HG02840 (cell line): ENCODE measurements around the gene SORCS2.
"Not testable (repeated sequence)": the region's sequence is repeated elsewhere in the genome, so short reads cannot be mapped to it uniquely, and the experiment has no call there.

Experiments used
- ATAC-seq: cut with Tn5 transposase; IDR thresholded peaks from one replicate; pipeline ENCODE4 v1.9.1; 2021; ENCODE audit warnings: mild to moderate bottlenecking, moderate library complexity, moderate number of reproducible peaks; ENCODE audit not compliant: unreplicated experiment, low FRiP score

Gene SORCS2

DNA sequence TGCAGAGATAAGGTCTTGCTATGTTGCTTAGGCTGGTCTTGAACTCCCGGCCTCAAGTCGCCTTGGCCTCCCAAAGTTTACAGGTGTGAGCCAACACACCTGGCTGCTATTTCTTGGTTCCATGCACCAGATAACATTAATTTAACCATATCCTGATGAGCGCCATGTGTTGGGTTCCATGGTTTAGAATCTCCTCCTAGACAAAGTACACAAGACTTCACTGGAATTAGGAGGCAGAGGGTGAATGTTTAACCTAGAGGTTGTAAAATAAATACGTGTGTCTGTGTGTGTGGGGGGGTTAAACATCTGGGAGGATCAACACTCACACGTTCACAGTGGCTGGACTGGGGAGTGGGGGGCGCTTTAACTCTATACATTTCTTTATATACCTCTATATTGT is 32.4 kb upstream of the SORCS2 start:
- ATAC-seq = no peak

DNA sequence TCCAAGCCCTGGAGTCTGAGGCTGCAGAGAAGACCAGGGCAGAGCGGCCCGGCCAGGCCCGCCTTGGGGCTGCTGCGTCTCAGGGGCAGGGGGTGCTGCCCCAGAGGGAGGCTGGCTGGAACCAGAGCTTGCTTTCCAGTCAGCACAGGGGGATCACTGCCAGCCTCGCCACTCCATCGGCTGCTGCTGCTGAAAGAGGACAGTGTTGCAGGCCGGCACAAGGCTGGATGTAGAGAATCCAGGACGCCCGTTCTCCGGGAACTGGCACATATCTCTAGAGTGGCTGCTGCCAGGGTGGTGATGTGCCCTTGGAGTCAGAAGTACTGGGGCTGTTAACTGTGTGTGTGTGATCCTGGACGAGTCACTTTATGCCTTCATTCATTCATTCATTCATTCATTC is 31.9 kb upstream of the SORCS2 start:
- no peak for ATAC-seq

DNA sequence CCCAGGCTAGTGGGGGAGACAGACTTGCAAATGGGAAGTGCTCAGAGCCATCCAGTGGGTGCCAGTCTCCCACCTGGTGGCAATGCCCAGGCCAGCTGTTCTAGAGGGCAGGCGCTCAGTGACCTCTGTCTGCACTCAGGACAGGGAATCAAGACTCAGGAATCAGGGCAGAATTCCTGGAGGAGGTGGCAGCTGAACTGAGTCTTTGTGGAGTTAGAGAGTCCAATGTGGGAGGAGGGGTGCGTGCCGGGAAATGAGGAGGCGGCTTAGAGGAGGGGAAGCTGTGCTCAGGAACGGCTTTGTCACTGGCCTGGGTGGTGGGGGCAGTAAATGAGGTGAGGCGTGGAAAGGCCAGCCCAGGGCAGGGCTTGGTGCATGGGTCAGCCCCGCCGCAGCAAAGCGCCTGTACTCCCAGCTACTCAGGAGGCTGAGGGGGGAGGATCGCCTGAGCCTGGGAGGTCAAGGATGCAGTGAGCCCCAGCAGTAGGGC is 31.3 kb upstream of the SORCS2 start:
- ATAC-seq = no peak

DNA sequence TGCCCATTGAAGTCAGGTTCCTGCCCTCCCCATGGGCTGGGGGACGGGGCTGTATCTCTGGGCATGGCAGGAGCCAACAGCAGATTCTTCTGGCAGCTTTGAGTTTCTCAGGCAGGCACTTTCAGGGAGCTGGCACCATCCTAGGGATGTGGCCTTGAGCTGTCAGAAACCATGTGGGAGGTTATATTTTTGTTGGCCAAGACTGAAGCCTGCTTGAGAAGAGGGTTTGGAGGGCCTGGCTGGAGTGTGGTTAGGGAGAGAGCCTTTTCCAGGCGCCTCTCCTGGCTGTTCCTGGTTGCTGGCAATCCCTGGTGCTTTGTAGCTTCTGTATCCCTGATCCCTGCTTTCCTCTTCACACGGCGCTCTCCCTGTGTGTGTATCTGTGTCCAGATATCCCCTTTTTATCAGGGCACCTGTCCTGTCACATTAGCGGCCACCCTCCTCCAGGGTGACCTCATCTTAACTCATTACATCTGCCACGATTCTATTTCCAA is 30.6 kb upstream of the SORCS2 start:
- ATAC-seq = no peak

DNA sequence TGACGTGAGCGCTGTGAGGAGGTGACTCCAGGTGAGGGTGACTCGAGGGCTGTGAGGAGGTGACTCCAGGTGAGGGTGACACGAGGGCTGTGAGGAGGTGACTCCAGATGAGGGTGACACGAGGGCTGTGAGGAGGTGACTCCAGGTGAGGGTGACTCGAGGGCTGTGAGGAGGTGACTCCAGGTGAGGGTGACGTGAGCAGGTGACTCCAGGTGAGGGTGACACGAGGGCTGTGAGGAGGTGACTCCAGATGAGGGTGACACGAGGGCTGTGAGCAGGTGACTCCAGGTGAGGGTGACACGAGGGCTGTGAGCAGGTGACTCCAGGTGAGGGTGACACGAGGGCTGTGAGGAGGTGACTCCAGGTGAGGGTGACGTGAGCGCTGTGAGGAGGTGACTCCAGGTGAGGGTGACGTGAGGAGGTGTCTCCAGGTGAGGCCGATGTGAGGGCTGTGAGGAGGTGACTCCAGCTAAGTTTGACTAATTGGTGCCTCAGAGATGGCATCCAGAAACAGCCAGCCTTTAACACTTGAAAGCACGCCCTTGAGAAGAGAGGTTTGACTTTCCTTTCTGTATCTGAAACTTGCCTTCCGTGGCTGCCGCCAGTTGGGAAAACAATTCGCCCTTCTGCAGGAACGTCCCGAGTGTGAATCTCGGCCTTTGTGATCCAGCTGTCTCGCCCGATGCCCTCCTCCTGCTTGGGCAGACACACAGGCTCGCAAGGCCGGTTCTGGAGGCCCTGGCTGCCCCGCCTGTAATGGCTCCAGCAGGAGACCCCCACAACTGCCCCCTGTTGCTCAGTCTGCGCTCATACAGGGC is 27.1 kb upstream of the SORCS2 start:
- ATAC-seq = not testable (repeated sequence)

DNA sequence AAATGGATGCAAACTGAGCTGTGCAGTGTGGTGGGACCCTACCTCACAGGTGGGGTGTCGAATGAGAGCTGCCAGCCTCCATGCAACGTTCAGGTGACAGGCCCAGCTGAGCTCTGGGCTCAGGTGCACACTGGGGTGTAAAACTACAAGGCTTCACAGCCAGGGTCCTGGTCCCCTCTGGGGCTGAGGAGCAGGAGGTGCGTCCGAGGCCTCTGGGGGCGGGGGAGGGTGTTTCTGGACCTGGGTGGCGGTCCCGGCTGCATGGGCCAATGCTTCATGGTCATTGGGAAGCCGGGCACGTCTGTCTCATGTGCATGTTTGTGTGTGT is 26.5 kb upstream of the SORCS2 start:
- ATAC-seq = no peak

DNA sequence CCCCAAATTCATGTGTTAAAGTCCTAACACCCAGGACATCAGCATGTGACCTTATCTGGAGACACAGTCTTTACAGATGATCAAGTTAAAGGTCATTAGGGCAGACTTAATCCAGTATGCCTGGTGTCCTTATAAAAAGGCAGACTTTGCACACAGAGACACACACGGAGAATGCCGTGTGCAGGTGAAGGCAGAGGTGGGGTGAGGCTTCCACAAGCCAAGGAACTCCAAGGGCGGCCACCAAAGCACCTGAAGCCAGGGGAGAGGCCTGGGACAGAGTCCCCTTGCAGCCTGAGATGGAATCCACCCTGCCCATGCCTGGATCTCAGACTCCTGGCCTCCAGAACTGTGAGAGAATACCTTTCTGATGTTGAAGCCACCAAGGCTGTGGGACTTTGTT is 26.1 kb upstream of the SORCS2 start:
- no peak for ATAC-seq

DNA sequence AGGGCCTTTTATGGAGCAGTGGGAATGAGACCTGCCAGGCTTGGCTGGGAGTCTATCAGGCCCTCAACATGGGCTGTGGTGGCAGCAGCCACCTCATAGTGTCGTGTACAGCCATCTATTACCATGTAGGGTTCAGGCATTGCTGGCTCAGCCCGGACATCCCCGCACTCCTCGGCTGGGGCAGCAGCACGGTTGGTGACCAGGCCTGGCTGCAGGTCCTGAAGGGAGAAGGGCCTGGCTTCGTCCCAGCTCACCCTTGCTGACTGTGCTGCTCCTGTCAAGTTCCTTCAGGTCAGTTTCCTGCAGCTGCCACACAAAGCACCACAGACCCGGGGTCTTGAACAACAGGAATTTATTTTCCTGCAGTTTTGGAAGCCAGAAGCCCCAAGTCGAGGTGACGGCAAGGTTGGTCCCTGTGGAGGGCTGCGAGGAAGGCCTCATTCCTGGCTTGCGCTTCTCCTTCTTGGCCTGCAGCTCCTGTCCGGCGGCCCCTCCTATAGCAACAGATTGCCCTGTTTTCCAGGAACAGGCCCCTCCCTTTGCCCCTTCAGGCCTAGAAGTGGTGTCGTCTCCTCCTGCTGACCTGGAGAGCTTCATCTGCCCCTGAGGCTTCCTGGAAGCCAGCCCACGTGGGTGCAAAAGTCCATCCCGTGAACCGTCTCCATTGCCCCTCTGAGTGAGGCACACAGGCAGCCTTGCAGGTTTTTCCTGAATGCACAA is 25.2 kb upstream of the SORCS2 start:
- ATAC-seq = no peak

DNA sequence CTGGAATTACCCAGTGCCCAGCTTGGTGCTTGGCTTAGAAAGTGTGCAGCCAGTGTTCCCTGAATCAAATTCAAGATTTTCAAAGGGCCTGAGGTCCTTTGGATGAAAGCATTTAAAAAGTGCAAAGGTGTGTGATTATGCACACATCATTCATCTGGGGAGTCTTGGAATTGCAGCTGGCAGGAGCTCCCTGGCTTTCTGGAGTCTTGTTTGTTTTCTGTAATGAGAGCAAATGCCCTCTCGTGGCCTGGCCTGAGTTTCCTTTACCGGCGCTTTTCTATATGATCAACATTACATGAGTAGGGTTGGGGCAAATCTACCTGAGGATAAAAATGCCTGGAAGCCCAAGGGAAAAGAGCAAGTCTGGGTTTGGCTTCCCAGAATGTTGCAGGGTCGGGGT is 24.6 kb upstream of the SORCS2 start:
- ATAC-seq = no peak

DNA sequence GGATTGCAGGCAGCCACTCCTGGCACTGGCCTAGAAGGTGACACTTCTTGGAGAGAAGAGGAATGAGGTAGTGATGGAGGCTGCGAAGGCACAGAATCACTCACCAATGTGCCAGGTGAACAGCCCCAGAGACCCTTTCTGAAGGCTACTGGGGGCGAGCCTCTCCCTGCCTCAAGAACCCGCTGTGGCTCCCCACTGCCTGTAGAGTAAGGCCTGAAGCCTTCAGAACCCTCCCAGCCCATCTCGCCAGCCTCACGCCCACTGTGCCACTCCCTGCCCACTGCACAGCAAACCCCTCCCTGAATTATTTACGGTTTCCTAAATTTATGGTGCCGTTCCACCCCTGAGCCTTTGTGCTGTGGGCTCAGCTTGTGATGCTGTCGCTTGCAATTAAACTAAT is 24.2 kb upstream of the SORCS2 start:
- no peak for ATAC-seq

DNA sequence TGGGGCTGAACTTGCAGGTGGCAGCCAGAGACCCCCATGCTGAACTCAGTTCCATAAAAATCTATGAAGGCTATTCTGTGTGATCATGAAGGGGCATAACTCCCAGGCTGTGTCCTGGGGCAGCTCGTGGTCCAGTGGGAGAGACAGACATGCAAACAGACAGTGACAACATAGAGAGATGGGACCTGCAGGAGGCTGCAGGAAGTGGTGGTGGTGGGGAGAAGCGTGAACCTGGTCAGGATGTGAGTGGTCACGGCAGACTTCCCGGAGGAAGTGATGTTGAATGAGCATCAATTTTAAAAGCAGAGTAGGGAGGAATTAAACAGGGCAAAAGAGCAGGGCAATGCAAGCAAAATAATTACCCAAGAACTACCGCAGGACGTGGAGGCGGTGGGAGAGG is 23.2 kb upstream of the SORCS2 start:
- ATAC-seq = no peak

DNA sequence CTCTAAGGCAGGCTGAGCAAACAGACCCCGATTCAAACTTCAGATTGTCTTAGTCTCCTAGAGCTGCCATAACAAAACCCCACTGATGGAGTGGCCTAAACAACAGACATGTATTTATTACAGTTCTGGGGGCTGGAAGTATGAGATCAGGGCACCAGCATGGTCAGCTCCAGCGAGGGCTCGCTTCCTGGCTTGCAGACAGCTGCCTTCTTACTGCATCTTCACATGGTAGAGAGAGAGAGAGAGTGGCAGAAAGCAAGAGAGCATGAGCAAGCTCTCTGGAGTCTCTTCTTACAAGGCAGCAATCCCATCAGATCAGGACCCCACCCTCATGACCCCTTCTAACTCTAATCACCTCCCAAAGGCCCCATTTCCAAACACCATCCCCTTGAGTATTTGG is 22.3 kb upstream of the SORCS2 start:
- ATAC-seq = no peak

DNA sequence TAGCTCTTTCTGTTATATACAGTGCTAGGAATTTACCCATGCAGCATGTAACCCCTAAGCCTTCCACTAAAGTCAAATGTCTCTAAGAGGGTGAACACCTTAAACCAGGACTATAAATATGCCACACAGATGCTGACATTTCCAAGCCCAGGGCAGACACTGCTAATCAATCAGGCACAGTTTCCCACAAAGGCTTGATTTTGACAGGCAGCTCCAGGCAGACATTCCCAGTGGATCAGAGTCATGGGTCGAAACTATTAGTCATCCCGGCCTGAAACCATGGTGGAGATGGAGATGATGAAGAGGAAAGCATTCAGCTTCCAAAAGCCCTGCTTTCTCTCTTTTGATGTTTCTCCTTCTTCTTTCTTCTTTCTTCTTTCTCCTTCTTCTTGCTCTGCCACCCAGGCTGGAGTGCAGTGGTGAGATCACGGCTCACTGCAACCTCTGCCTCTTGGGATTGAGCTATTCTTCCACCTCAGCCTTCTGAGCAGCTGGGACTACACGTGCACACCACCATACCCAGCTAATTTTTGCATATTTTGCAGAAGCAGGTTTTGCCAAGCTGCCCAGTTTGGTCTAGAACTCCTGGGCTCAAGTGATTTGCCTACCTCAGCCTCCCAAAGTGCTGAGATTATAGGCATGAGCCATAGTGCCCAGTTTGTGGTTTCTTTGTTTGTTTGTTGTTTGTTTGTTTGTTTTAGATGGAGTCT is 21.0 kb upstream of the SORCS2 start:
- no peak for ATAC-seq

DNA sequence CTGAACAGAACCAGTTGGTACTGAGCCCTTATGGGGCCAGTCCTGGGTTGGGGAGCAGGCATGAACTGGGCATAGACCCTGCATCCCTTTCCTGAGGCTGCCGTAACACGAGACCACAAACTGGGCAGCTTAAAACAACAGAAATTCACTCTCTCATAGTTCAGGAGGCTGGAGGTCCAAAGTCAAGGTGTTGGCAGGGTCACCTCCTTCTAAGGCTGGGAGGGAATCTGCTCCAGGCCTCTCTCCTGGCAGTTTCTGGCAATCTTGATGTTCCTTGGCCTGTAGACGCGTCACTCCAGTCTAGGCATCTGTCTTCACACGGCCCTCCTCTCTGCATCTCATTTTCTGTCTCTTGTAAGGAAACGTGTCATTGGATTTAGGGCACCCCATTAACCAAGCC is 19.8 kb upstream of the SORCS2 start:
- ATAC-seq = no peak

DNA sequence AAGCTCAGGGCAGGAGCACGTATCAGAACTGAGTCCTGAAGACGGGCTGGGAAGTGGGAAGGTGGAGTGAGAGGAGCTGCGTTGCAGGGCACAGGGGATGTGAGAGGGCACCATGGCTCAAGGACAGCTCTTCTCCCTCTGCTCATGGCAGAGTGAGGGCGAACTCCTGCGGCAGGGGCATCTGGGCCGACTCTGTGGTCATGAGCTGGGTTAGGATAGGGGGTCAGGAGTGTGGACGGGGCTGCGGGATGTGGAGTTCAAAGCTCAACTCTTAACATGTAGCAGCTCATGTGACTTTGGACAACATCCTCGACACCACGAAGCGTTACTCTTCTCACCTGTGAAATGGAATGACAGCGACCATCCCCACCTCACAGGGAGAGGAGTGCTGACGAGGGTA is 19.4 kb upstream of the SORCS2 start:
- no peak for ATAC-seq

DNA sequence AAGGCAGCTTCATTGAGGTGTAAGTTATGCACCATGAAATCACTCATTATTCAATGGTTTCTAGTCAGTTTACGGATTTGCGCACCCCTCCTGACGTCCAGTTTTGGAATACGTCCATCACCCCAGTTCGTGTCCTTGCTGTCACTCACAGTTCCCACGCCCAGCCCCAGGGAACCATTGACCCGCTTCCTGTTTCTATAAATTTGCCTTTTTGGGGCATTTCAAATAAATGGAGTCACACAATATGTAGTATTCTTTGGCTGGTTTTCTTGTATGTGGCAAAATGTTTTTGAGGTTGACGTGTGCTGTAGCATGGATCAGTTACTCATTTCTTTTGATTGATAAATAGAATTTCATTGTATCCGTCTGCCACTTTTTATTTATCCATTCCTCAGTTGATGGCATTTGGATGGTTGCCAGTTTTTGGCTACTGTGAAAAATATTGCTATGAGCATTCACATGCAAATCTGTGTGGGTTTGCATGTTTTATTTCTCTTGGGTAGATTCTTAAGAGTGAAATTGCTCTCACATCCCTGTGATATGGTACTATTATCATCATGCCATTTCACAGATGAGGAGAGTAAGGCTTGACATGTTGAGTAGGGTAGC is 18.4 kb upstream of the SORCS2 start:
- no peak for ATAC-seq

DNA sequence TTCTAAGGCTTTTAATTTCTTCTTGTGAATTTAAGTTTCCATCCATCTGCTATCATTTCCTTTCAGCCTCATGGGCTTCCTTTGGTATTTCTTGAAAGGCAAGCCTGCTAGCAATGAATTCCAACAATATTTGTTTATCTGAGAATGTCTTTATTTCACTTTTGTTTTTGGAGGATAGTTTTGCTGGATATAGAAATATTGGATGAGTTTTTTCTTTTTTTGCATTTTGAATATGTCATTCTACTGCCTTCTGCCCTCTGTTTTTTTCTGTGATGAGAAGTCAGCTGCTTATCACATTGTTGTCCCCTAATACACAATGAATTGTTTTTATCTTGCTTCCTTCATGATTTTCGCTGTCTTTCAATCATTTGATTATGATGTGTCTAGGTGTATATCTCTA is 13.2 kb upstream of the SORCS2 start:
- ATAC-seq = no peak

DNA sequence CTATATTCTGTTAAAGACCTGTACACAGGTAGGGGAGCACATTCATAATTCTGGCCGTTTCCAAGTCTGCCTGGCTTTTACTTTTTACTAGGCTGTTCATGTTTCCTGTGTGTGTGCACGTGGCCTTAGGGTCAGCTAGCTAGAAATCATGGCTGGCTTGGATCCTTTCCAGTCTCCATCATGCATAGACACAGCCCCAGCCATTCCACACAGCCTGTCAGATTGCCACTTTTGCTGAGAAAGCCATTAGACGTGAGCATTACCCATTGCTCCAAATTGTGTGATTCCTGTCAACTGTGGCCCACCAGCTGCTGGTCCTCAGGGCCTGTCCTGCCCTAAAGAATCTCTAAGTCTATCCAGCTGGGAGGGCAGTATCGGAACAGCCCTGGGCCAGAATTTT is 11.4 kb upstream of the SORCS2 start:
- ATAC-seq = no peak

DNA sequence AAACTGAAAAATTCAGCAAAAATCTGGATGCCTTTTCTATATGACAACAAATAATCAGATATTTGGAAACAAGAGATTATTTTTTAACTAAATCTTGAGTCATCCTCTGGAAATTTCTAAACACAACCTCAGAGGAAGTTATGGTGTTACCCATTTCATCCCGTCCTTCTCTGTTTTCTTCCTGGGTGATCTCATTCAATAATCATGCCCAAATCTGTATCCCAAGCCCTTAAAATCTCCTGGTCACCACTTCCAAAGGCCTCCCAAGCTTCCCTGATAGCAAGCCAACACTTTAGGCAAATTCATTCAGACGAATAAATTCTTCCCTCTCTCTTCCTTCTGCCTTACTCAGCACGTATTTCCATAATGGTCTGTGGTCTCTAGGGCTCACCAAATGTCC is 9.7 kb upstream of the SORCS2 start:
- ATAC-seq = no peak

DNA sequence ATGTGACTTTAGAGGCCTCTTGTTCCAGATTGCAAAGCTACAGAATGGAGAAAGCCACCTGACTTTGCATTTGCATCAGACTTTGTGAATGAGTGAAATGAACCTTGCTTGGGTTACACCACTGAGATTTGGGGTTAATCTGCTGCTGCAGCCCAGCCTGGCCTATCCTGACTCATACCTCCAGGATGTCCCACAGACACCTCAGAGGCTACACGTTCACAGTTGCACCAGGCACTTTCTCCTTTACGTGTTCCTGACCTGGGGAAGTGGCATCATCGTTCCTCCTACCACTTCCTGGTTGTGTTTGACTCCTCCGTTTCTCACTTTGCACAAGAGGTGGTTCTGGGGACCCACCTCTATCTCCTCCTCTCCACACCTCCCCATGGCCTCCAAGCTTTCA is 9.2 kb upstream of the SORCS2 start:
- no peak for ATAC-seq
